Ovary (tissue), 9 donors: ENCODE measurements around the gene TMEM134. TPM values are rescaled to one million over a fixed set of nuclear protein-coding genes. Genes with fewer than 3 reads are reported as not detected.

Experiments used
- DNase-seq, 5 donors: peaks; one replicate each; pipeline ENCODE4 v3.0.0-alpha.2; 2019 to 2020
- H3K27ac ChIP-seq, 2 donors: fragments of 200-600 bp; one replicate each; pipeline versions ENCODE4 v1.5.1 to v1.8.0; 2019 to 2022
- H3K27me3 ChIP-seq: fragments of 200-600 bp; one replicate; pipeline ENCODE4 v1.8.0; 2022
- H3K36me3 ChIP-seq: fragments of 200-600 bp; sonication (generic); one replicate; pipeline ENCODE4 v1.5.1; 2019
- H3K4me1 ChIP-seq: one replicate; pipeline ENCODE4 v1.8.1; 2013; ENCODE audit warnings: mild to moderate bottlenecking, moderate library complexity; ENCODE audit not compliant: insufficient read depth
- H3K4me3 ChIP-seq: fragments of 200-600 bp; sonication (generic); one replicate; pipeline ENCODE4 v1.5.1; 2017
- H3K9me3 ChIP-seq, 2 donors: fragments of 200-600 bp in 1 of 2; sonication (generic) in 1 of 2; one replicate each; pipeline versions ENCODE4 v1.5.1 to v1.8.1; 2013 to 2019; ENCODE audit warnings: mild to moderate bottlenecking in 1 of 2, moderate library complexity in 1 of 2
- EP300 ChIP-seq: sonication (generic); formaldehyde crosslinking; IDR thresholded peaks from one replicate; pipeline ENCODE4 v1.6.1; 2017; ENCODE audit warnings: antibody characterized with exemption
- POLR2A ChIP-seq: fragments of 450-650 bp; IDR thresholded peaks from one replicate; pipeline ENCODE4 v1.6.1; 2017; ENCODE audit warnings: antibody characterized with exemption, mild to moderate bottlenecking, moderate library complexity
- WGBS, 3 donors: extraction: QIAGEN DNeasy Blood & Tissue Kit in 1 of 3; methylation state at CpG; one replicate each; pipeline versions ENCODE4 v1.1.5 to v1.1.7; 2013 to 2017; 5-methylcytosine and 5-hydroxymethylcytosine counted together
- intact Hi-C, 4 donors: fragments of 100-400 bp; cut with DNase I; formaldehyde crosslinking; loops; one replicate each; pipeline versions ENCODE4 v1.11.0 to v1.15.1; 2022 to 2023
- polyA plus RNA-seq, 2 donors: library from polyadenylated mRNA; stranded (reverse); fragments of 200-250 nt in 1 of 2; fragments of 350-450 nt in 1 of 2; fragmentation: Illumina TruSeq in 1 of 2; extraction: RNeasy Lipid Tissue Mini Kit (QIAGEN cat#74804) in 1 of 2; gene quantifications; one replicate each; pipeline ENCODE4 v1.2.3, GENCODE V29; 2013 to 2014
- total RNA-seq, 7 donors: library from RNA; depleted of rRNA in 2 of 7; stranded (reverse); fragments of >200 nt in 2 of 7; fragmentation: NEBNext Ultra II Directional in 3 of 7; extraction: Animal tissue kit (Norgen Biotek cat#: 25700) in 3 of 7; gene quantifications; one replicate each; pipeline versions ENCODE4 v1.1.0 to v1.2.4, GENCODE V29; 2016 to 2023
- TF ChIP-seq, protein P1 (sequence below), 3 donors: fragments of 450-650 bp in 2 of 3; fragments of 200-600 bp in 1 of 3; IDR thresholded peaks; one replicate each; pipeline versions ENCODE4 v1.5.1 to v1.8.0; 2016 to 2022; ENCODE audit warnings: antibody characterized with exemption in 3 of 3, mild to moderate bottlenecking in 1 of 3
- donor health status: DM: no; HTN: no; CAD: no; lungs with moderate emphysema.
- donor health status: DM: no; HTN: no; CAD: no.
- donor health status: Bipolar disorder and iron deficiency.
- donor health status: DM: yes; HTN: yes; CAD: no.
- donor health status: DM: no; HTN: no; CAD: no.
- donor health status: DM: yes; HTN: yes; CAD: no.

TMEM134 gene
- total and polyA plus RNA-seq, 9 donors, result 2.7 to 69.8 (median 44.3) TPM

GRCh38 chr11:67437809-67438157 is 31.3 kb downstream of the TMEM134 start:
- no peak for TF ChIP-seq EP300
- no peak for TF ChIP-seq POLR2A
- TF ChIP-seq, protein P1, sequence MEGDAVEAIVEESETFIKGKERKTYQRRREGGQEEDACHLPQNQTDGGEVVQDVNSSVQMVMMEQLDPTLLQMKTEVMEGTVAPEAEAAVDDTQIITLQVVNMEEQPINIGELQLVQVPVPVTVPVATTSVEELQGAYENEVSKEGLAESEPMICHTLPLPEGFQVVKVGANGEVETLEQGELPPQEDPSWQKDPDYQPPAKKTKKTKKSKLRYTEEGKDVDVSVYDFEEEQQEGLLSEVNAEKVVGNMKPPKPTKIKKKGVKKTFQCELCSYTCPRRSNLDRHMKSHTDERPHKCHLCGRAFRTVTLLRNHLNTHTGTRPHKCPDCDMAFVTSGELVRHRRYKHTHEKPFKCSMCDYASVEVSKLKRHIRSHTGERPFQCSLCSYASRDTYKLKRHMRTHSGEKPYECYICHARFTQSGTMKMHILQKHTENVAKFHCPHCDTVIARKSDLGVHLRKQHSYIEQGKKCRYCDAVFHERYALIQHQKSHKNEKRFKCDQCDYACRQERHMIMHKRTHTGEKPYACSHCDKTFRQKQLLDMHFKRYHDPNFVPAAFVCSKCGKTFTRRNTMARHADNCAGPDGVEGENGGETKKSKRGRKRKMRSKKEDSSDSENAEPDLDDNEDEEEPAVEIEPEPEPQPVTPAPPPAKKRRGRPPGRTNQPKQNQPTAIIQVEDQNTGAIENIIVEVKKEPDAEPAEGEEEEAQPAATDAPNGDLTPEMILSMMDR (IDR thresholded peaks at IDR 0.05), result no peak
- intact Hi-C loops, result no loop called here
- H3K9me3 ChIP-seq, result no peaks in the 10 kb centered on the region
- no peak overlapping the region for H3K27ac ChIP-seq
- peaks cover 4% of the 10 kb centered on the region for H3K4me1 ChIP-seq
- WGBS, 3 donors, result 60 to 67% (median 64%) methylated on average over 3 of the region's 3 CpGs
- no peaks in the 10 kb centered on the region for H3K27me3 ChIP-seq
- peak in 1 of 5 donors; percentile 11 for DNase-seq
- no peak overlapping the region for H3K4me3 ChIP-seq
- no peaks in the 10 kb centered on the region for H3K36me3 ChIP-seq

DNA sequence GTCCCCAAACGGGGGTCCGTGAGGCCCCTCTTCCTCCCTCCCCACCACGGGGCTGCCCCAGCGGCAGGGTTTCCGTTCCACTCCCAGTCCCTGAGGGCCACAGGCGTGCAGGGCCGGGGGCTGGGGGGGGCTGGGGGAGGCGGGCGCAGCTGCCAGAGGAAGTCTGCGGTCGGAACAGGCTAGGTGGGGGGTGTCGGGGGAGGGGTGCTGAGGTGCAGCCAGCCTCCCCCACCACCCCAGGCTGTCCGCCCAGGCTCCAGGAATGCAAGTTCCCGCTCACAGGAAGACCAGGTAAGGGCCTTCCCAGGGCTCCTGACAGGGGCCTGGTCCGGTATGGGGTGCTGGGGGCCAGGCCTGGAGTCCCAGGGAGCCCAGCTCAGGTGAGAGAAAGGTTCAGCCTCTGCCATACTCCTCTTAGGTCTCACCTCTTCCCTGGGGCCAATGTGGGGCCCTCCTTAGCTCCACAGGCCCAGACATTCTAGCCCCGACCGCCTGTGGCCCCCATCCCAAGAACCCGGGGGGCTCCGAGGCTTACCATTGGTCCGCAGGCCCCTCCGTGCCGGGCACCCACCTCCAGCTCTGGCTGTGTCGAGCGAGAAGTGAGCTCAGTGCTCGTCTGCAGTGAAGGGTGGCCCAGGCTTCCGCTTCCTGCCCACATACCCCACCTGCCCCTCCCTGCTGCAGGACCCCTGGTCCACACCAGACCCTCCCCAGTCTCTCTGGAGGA is 31.8 kb downstream of the TMEM134 start, which contains the start of gene PTPRCAP:
Gene PTPRCAP, minus strand, starts transcription at position 601 of the 727 bp plus-strand sequence. Its CDS starts 63 bp downstream, at position 538.
- H3K4me3 ChIP-seq, result no peak within 1 kb of the TSS
- H3K27ac ChIP-seq, result no peak within 1 kb of the TSS
- H3K36me3 ChIP-seq, result no peaks in the 10 kb centered on the region
- no peaks in the 10 kb centered on the region for H3K4me1 ChIP-seq
- 63 to 75% (median 68%) methylated on average over 18 to 26 of the region's 26 CpGs for whole genome bisulfite sequencing, 3 donors
- intact Hi-C loops, result no loop called here
- H3K27me3 ChIP-seq, result no peaks in the 10 kb centered on the region
- no peak for TF ChIP-seq POLR2A
- TF ChIP-seq, protein P1 (IDR thresholded peaks at IDR 0.05), result no peak
- no peak for TF ChIP-seq EP300
- DNase-seq, result peak in 1 of 5 donors; percentile 27
- no peaks in the 10 kb centered on the region for H3K9me3 ChIP-seq

- TF ChIP-seq POLR2A (no peak), EP300 (no peak)
- TF ChIP-seq, protein P1 (IDR thresholded peaks at IDR 0.05), result no peak
- no peaks in the 10 kb centered on the region for H3K27me3 ChIP-seq
- H3K36me3 ChIP-seq, result no peaks in the 10 kb centered on the region
- H3K4me3 ChIP-seq, result no peak overlapping the region
- H3K9me3 ChIP-seq, result no peaks in the 10 kb centered on the region
- H3K4me1 ChIP-seq, result no peaks in the 10 kb centered on the region
- DNase-seq, result no peak
- intact Hi-C loops, result no loop called here
- WGBS, 3 donors, result 45 to 51% (median 48%) methylated on average over 6 of the region's 6 CpGs
- H3K27ac ChIP-seq, result no peak overlapping the region
Measured at GRCh38 chr11:67436459-67437081, 32.5 kb downstream of the TMEM134 start.

- no peaks in the 10 kb centered on the region for H3K36me3 ChIP-seq
- TF ChIP-seq, protein P1 (IDR thresholded peaks at IDR 0.05), result no peak
- TF ChIP-seq POLR2A, result no peak
- TF ChIP-seq EP300, result no peak
- intact Hi-C loops, result no loop called here
- no peaks in the 10 kb centered on the region for H3K9me3 ChIP-seq
- H3K27ac ChIP-seq, result no peak overlapping the region
- H3K4me3 ChIP-seq, result no peak overlapping the region
- DNase-seq, result no peak
- WGBS, 3 donors, result 84 to 89% (median 85%) methylated on average over 33 to 38 of the region's 38 CpGs
- H3K4me1 ChIP-seq, result no peaks in the 10 kb centered on the region
- no peaks in the 10 kb centered on the region for H3K27me3 ChIP-seq
Measured at GRCh38 chr11:67435727-67436458, 33.2 kb downstream of the TMEM134 start.
